ENCODE results near the gene VPS13A.

The VPS13A gene

GRCh38 chr9:77177143-77177893 lies at the start of gene VPS13A:
Gene VPS13A, plus strand, starts transcription at chr9:77177534. Its CDS starts 171 bp downstream, at chr9:77177705.
- Histone ChIP-seq H3K36me3 (ENCODE audit: insufficient read depth, low read length) (no peaks in the 10 kb centered on the region), H3K4me1 (ENCODE audit: insufficient read depth, low read length) (no peaks in the 10 kb centered on the region), H3K9me3 (ENCODE audit: control insufficient read depth, insufficient read depth, low read length) (no peaks in the 10 kb centered on the region), H3K9ac (ENCODE audit: low read depth, low read length) (peak within 1 kb of the TSS; percentile 85)

GRCh38 chr9:77128125-77128789 lies 49.1 kb upstream of the VPS13A start:
- H3K9me3 ChIP-seq (ENCODE audit: control insufficient read depth, insufficient read depth, low read length) = peaks cover 4% of the 10 kb centered on the region
- H3K4me1 ChIP-seq (ENCODE audit: insufficient read depth, low read length) = 0 out of 2 replicates have a peak, but pooled peaks cover 10% of the 10 kb centered on the region
- H3K36me3 ChIP-seq (ENCODE audit: insufficient read depth, low read length) = no peaks in the 10 kb centered on the region
- H3K9ac ChIP-seq (ENCODE audit: low read depth, low read length) = no peak overlapping the region; the same call in 1 of the 2 replicates

- H3K4me1 ChIP-seq (ENCODE audit: insufficient read depth, low read length) = 0 out of 2 replicates have a peak, but pooled peaks cover 10% of the 10 kb centered on the region
- H3K9me3 ChIP-seq (ENCODE audit: control insufficient read depth, insufficient read depth, low read length) = peaks cover 4% of the 10 kb centered on the region
- H3K36me3 ChIP-seq (ENCODE audit: insufficient read depth, low read length) = no peaks in the 10 kb centered on the region
- H3K9ac ChIP-seq (ENCODE audit: low read depth, low read length) = no peak overlapping the region
These were observed 45.9 kb upstream of the VPS13A start for GRCh38 chr9:77131399-77131798.

- Histone ChIP-seq H3K4me1 (ENCODE audit: insufficient read depth, low read length) (no peaks in the 10 kb centered on the region), H3K36me3 (ENCODE audit: insufficient read depth, low read length) (no peaks in the 10 kb centered on the region), H3K9me3 (ENCODE audit: control insufficient read depth, insufficient read depth, low read length) (peaks cover 8% of the 10 kb centered on the region), H3K9ac (ENCODE audit: low read depth, low read length) (no peak overlapping the region)
These were observed 44.3 kb upstream of the VPS13A start for GRCh38 chr9:77133011-77133410.

- Histone ChIP-seq H3K36me3 (ENCODE audit: insufficient read depth, low read length) (no peaks in the 10 kb centered on the region), H3K9me3 (ENCODE audit: control insufficient read depth, insufficient read depth, low read length) (peaks cover 5% of the 10 kb centered on the region), H3K4me1 (ENCODE audit: insufficient read depth, low read length) (0 out of 2 replicates have a peak, but pooled peaks cover 5% of the 10 kb centered on the region), H3K9ac (ENCODE audit: low read depth, low read length) (no peak overlapping the region)
These were observed 35.0 kb upstream of the VPS13A start for GRCh38 chr9:77142366-77142765.

GRCh38 chr9:77149879-77150278 lies 27.5 kb upstream of the VPS13A start:
- no peaks in the 10 kb centered on the region; the same call in 1 of the 2 replicates for H3K4me1 ChIP-seq (ENCODE audit: insufficient read depth, low read length)
- H3K9ac ChIP-seq (ENCODE audit: low read depth, low read length) = no peak overlapping the region
- H3K36me3 ChIP-seq (ENCODE audit: insufficient read depth, low read length) = no peaks in the 10 kb centered on the region
- no peaks in the 10 kb centered on the region for H3K9me3 ChIP-seq (ENCODE audit: control insufficient read depth, insufficient read depth, low read length)

GRCh38 chr9:77152289-77152688 lies 25.0 kb upstream of the VPS13A start:
- Histone ChIP-seq H3K36me3 (ENCODE audit: insufficient read depth, low read length) (no peaks in the 10 kb centered on the region), H3K9me3 (ENCODE audit: control insufficient read depth, insufficient read depth, low read length) (no peaks in the 10 kb centered on the region), H3K4me1 (ENCODE audit: insufficient read depth, low read length) (no peaks in the 10 kb centered on the region; the same call in 1 of the 2 replicates), H3K9ac (ENCODE audit: low read depth, low read length) (no peak overlapping the region)

GRCh38 chr9:77156646-77157371 lies 20.5 kb upstream of the VPS13A start:
- peaks cover 6% of the 10 kb centered on the region; the same call in 1 of the 2 replicates for H3K4me1 ChIP-seq (ENCODE audit: insufficient read depth, low read length)
- H3K9me3 ChIP-seq (ENCODE audit: control insufficient read depth, insufficient read depth, low read length) = no peaks in the 10 kb centered on the region
- H3K36me3 ChIP-seq (ENCODE audit: insufficient read depth, low read length) = no peaks in the 10 kb centered on the region
- H3K9ac ChIP-seq (ENCODE audit: low read depth, low read length) = no peak overlapping the region

GRCh38 chr9:77158772-77159513 lies 18.4 kb upstream of the VPS13A start:
- H3K4me1 ChIP-seq (ENCODE audit: insufficient read depth, low read length) = peaks cover 6% of the 10 kb centered on the region; the same call in 1 of the 2 replicates
- H3K36me3 ChIP-seq (ENCODE audit: insufficient read depth, low read length) = no peaks in the 10 kb centered on the region
- H3K9ac ChIP-seq (ENCODE audit: low read depth, low read length) = no peak overlapping the region
- H3K9me3 ChIP-seq (ENCODE audit: control insufficient read depth, insufficient read depth, low read length) = no peaks in the 10 kb centered on the region

GRCh38 chr9:77161191-77161590 lies 16.1 kb upstream of the VPS13A start:
- H3K36me3 ChIP-seq (ENCODE audit: insufficient read depth, low read length) = no peaks in the 10 kb centered on the region
- H3K4me1 ChIP-seq (ENCODE audit: insufficient read depth, low read length) = peaks cover 6% of the 10 kb centered on the region; the same call in 1 of the 2 replicates
- H3K9ac ChIP-seq (ENCODE audit: low read depth, low read length) = no peak overlapping the region
- 0 out of 2 replicates have a peak, but pooled peaks cover 3% of the 10 kb centered on the region for H3K9me3 ChIP-seq (ENCODE audit: control insufficient read depth, insufficient read depth, low read length)

GRCh38 chr9:77161966-77162365 lies 15.4 kb upstream of the VPS13A start:
- Histone ChIP-seq H3K36me3 (ENCODE audit: insufficient read depth, low read length) (no peaks in the 10 kb centered on the region), H3K4me1 (ENCODE audit: insufficient read depth, low read length) (peaks cover 6% of the 10 kb centered on the region; the same call in 1 of the 2 replicates), H3K9me3 (ENCODE audit: control insufficient read depth, insufficient read depth, low read length) (0 out of 2 replicates have a peak, but pooled peaks cover 3% of the 10 kb centered on the region), H3K9ac (ENCODE audit: low read depth, low read length) (no peak overlapping the region)

GRCh38 chr9:77162366-77162765 lies 15.0 kb upstream of the VPS13A start:
- Histone ChIP-seq H3K9ac (ENCODE audit: low read depth, low read length) (no peak overlapping the region), H3K36me3 (ENCODE audit: insufficient read depth, low read length) (no peaks in the 10 kb centered on the region), H3K9me3 (ENCODE audit: control insufficient read depth, insufficient read depth, low read length) (0 out of 2 replicates have a peak, but pooled peaks cover 3% of the 10 kb centered on the region), H3K4me1 (ENCODE audit: insufficient read depth, low read length) (peaks cover 6% of the 10 kb centered on the region; the same call in 1 of the 2 replicates)

- Histone ChIP-seq H3K9me3 (ENCODE audit: control insufficient read depth, insufficient read depth, low read length) (0 out of 2 replicates have a peak, but pooled peaks cover 3% of the 10 kb centered on the region), H3K9ac (ENCODE audit: low read depth, low read length) (no peak overlapping the region), H3K4me1 (ENCODE audit: insufficient read depth, low read length) (peaks cover 3% of the 10 kb centered on the region; the same call in 1 of the 2 replicates)
These were observed 13.4 kb upstream of the VPS13A start for GRCh38 chr9:77163884-77164283.

More at GRCh38 chr9:77163884-77164283, 13.4 kb upstream of the VPS13A start:
- H3K36me3 ChIP-seq (ENCODE audit: insufficient read depth, low read length) = no peaks in the 10 kb centered on the region
